DMS114 treated with DMSO at 0.1 percent for 48 hours (cell line): ENCODE data around the gene ZYG11B.
"Not testable (repeated sequence)": the region's sequence is repeated elsewhere in the genome, so short reads cannot be mapped to it uniquely, and the experiment has no call there.

ENCODE experiments used
- DNase-seq: peaks from one replicate; lab custom pipeline; 2025; ENCODE audit not compliant: unreplicated experiment; lab: John Stamatoyannopoulos, UW

ZYG11B gene

GRCh38 chr1:52726265-52727113 lies at the start of gene ZYG11B:
Gene ZYG11B, plus strand, starts transcription at chr1:52726453. Its CDS starts 201 bp downstream, at chr1:52726654.
- DNase-seq = peak; percentile 84

GRCh38 chr1:52677076-52677806 lies 49.0 kb upstream of the ZYG11B start:
- DNase-seq = no peak

GRCh38 chr1:52679048-52679447 lies 47.2 kb upstream of the ZYG11B start:
- DNase-seq = no peak

GRCh38 chr1:52679498-52679897 lies 46.8 kb upstream of the ZYG11B start:
- no peak for DNase-seq

GRCh38 chr1:52680353-52680752 lies 45.9 kb upstream of the ZYG11B start:
- DNase-seq = no peak

GRCh38 chr1:52681136-52681535 lies 45.1 kb upstream of the ZYG11B start:
- no peak for DNase-seq

- DNase-seq = no peak
Observed at GRCh38 chr1:52683367-52683940, 42.8 kb upstream of the ZYG11B start.

GRCh38 chr1:52684545-52684944 lies 41.7 kb upstream of the ZYG11B start:
- DNase-seq = no peak

GRCh38 chr1:52686261-52686751 lies 39.9 kb upstream of the ZYG11B start:
- DNase-seq = peak; percentile 56

- DNase-seq = no peak
Observed at GRCh38 chr1:52686830-52687229, 39.4 kb upstream of the ZYG11B start.

GRCh38 chr1:52691821-52692220 lies 34.4 kb upstream of the ZYG11B start:
- DNase-seq = no peak

- no peak for DNase-seq
Observed at GRCh38 chr1:52692697-52693096, 33.6 kb upstream of the ZYG11B start.

- not testable (repeated sequence) for DNase-seq
Observed at GRCh38 chr1:52693351-52693750, 32.9 kb upstream of the ZYG11B start.

GRCh38 chr1:52693843-52694242 lies 32.4 kb upstream of the ZYG11B start:
- DNase-seq = no peak

GRCh38 chr1:52695627-52696026 lies 30.6 kb upstream of the ZYG11B start:
- DNase-seq = no peak

GRCh38 chr1:52697795-52698674 lies 28.2 kb upstream of the ZYG11B start, which contains the start of gene COA7:
Gene COA7, minus strand, starts transcription at chr1:52698347. Its CDS starts 21 bp downstream, at chr1:52698326.
- peak; percentile 74 for DNase-seq

GRCh38 chr1:52702886-52703787 lies 23.1 kb upstream of the ZYG11B start:
- DNase-seq = no peak

- no peak for DNase-seq
Observed at GRCh38 chr1:52706136-52706670, 20.1 kb upstream of the ZYG11B start.
